HEK293 (cell line): ENCODE measurements around the gene WNT9B.

ENCODE experiments used
- ZNF133 ChIP-seq: fragments of 450-650 bp; formaldehyde crosslinking; IDR thresholded peaks from 2 replicates; pipeline ENCODE4 v1.5.1; 2016; ENCODE audit warnings: missing biosample characterization, missing genetic modification characterization
- TF ChIP-seq, protein P1 (sequence below): fragments of 450-650 bp; formaldehyde crosslinking; IDR thresholded peaks from 2 replicates; pipeline ENCODE4 v1.5.1; 2016; ENCODE audit warnings: missing biosample characterization, missing genetic modification characterization
- TF ChIP-seq, protein P2 (sequence below): fragments of 450-650 bp; formaldehyde crosslinking; IDR thresholded peaks from 2 replicates; pipeline ENCODE4 v1.5.1; 2016; ENCODE audit warnings: missing biosample characterization, missing genetic modification characterization

DNA sequence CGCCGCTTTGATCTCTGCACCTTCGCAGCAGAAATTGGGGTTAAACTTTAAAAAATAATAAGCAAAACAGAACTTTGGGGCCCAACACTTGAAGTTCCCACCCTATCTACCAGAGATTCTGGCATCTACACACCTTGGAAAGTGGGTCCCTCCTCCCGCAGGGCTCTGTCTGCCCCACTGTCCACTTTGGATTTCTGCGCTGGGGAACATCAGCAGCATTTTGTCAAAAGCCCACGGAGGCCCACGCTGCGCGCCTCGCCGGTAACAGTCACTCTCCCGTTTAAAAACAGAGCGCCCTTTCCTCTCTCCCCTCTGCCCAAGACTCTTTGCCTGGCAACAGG lies 725 bp upstream of the WNT9B start:
- TF ChIP-seq, protein P1, sequence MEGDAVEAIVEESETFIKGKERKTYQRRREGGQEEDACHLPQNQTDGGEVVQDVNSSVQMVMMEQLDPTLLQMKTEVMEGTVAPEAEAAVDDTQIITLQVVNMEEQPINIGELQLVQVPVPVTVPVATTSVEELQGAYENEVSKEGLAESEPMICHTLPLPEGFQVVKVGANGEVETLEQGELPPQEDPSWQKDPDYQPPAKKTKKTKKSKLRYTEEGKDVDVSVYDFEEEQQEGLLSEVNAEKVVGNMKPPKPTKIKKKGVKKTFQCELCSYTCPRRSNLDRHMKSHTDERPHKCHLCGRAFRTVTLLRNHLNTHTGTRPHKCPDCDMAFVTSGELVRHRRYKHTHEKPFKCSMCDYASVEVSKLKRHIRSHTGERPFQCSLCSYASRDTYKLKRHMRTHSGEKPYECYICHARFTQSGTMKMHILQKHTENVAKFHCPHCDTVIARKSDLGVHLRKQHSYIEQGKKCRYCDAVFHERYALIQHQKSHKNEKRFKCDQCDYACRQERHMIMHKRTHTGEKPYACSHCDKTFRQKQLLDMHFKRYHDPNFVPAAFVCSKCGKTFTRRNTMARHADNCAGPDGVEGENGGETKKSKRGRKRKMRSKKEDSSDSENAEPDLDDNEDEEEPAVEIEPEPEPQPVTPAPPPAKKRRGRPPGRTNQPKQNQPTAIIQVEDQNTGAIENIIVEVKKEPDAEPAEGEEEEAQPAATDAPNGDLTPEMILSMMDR, result no peak
- TF ChIP-seq, protein P2, sequence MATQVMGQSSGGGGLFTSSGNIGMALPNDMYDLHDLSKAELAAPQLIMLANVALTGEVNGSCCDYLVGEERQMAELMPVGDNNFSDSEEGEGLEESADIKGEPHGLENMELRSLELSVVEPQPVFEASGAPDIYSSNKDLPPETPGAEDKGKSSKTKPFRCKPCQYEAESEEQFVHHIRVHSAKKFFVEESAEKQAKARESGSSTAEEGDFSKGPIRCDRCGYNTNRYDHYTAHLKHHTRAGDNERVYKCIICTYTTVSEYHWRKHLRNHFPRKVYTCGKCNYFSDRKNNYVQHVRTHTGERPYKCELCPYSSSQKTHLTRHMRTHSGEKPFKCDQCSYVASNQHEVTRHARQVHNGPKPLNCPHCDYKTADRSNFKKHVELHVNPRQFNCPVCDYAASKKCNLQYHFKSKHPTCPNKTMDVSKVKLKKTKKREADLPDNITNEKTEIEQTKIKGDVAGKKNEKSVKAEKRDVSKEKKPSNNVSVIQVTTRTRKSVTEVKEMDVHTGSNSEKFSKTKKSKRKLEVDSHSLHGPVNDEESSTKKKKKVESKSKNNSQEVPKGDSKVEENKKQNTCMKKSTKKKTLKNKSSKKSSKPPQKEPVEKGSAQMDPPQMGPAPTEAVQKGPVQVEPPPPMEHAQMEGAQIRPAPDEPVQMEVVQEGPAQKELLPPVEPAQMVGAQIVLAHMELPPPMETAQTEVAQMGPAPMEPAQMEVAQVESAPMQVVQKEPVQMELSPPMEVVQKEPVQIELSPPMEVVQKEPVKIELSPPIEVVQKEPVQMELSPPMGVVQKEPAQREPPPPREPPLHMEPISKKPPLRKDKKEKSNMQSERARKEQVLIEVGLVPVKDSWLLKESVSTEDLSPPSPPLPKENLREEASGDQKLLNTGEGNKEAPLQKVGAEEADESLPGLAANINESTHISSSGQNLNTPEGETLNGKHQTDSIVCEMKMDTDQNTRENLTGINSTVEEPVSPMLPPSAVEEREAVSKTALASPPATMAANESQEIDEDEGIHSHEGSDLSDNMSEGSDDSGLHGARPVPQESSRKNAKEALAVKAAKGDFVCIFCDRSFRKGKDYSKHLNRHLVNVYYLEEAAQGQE (tag by site-specific recombination), result no peak
- no peak for TF ChIP-seq ZNF133
